Karpas-422 (cell line): Measurements from ENCODE around the gene CD37. TPM values are rescaled to one million over a fixed set of nuclear protein-coding genes. Genes with fewer than 3 reads are reported as not detected.

Experiments used
- DNase-seq: peaks from one replicate; pipeline ENCODE4 v3.0.0-alpha.2; 2015
- H2AFZ ChIP-seq: fragments of 200-600 bp; sonication (generic); 2 replicates; pipeline ENCODE4 v1.6.1; 2014; ENCODE audit warnings: antibody characterized with exemption, low read length, mixed read lengths
- H3K27ac ChIP-seq: fragments of 200-600 bp; sonication (generic); 2 replicates; pipeline ENCODE4 v1.5.1; 2014; ENCODE audit warnings: mild to moderate bottlenecking, low read length, moderate library complexity
- H3K27me3 ChIP-seq: fragments of 200-600 bp; sonication (generic); 2 replicates; pipeline ENCODE4 v1.6.1; 2014; ENCODE audit warnings: low read length, mixed read lengths
- H3K36me3 ChIP-seq: fragments of 200-600 bp; sonication (generic); 2 replicates; pipeline ENCODE4 v1.6.1; 2014; ENCODE audit warnings: low read length, mixed read lengths; ENCODE audit not compliant: insufficient read depth
- H3K4me1 ChIP-seq: fragments of 200-600 bp; sonication (generic); 2 replicates; pipeline ENCODE4 v1.6.1; 2014; ENCODE audit warnings: mild to moderate bottlenecking, low read length, mixed read lengths
- H3K4me2 ChIP-seq: fragments of 200-600 bp; sonication (generic); 2 replicates; pipeline ENCODE4 v1.6.1; 2014; ENCODE audit warnings: low read length, low read depth, mild to moderate bottlenecking; ENCODE audit not compliant: poor library complexity, severe bottlenecking
- H3K4me3 ChIP-seq: fragments of 200-600 bp; sonication (generic); 2 replicates; pipeline ENCODE4 v1.5.1; 2014; ENCODE audit warnings: mild to moderate bottlenecking, antibody characterized with exemption, low read length, mixed read lengths
- H3K79me2 ChIP-seq: fragments of 200-600 bp; sonication (generic); 2 replicates; pipeline ENCODE4 v1.6.1; 2014; ENCODE audit warnings: mild to moderate bottlenecking, low read length, mixed read lengths
- H3K9ac ChIP-seq: fragments of 200-600 bp; sonication (generic); 2 replicates; pipeline ENCODE4 v1.6.0; 2014; ENCODE audit warnings: low read length
- H3K9me2 ChIP-seq: fragments of 200-600 bp; sonication (generic), shearing (Covaris generic); replicated peaks from 2 replicates; pipeline ENCODE4 v1.6.0; 2014; ENCODE audit warnings: mild to moderate bottlenecking, low read length, moderate library complexity; ENCODE audit not compliant: insufficient read depth
- H3K9me3 ChIP-seq: fragments of 300-700, 200-600 bp; sonication (generic); 2 replicates; pipeline ENCODE4 v1.6.1; 2014; ENCODE audit warnings: low read length, mixed read lengths
- H4K20me1 ChIP-seq: fragments of 200-600 bp; sonication (generic); 2 replicates; pipeline ENCODE4 v1.6.1; 2014; ENCODE audit warnings: mild to moderate bottlenecking, antibody characterized with exemption, low read length, low read depth; ENCODE audit not compliant: insufficient read depth
- total RNA-seq: library from RNA; depleted of rRNA; stranded (reverse); fragments of >200 nt; shearing (Covaris generic); gene quantifications from 2 replicates; pipeline ENCODE4 v1.2.3, GENCODE V29; 2014; ENCODE audit warnings: low replicate concordance

The CD37 gene
- total RNA-seq, 1 experiment from 2014 or later = 1,210 TPM

- no peaks in the 10 kb centered on the region for H3K9me3 ChIP-seq
- peak overlapping the region; percentile 79 for H3K4me3 ChIP-seq
- H3K27ac ChIP-seq = peak overlapping the region; percentile 96
- H2AFZ ChIP-seq = no peak overlapping the region
- H3K9ac ChIP-seq = peak overlapping the region; percentile 93
- peak overlapping the region; percentile 98 for H3K4me2 ChIP-seq
- no peaks in the 10 kb centered on the region for H3K27me3 ChIP-seq
- H3K36me3 ChIP-seq = peaks cover 34% of the 10 kb centered on the region
- H3K4me1 ChIP-seq = peaks cover 72% of the 10 kb centered on the region
- peaks cover 27% of the 10 kb centered on the region for H3K79me2 ChIP-seq
- peak; percentile 100 for DNase-seq
- H4K20me1 ChIP-seq = no peaks in the 10 kb centered on the region; the same call in 1 of the 2 replicates
- no peaks in the 10 kb centered on the region for H3K9me2 ChIP-seq
These were observed 3.6 kb downstream of the CD37 start for GRCh38 chr19:49338691-49339300.

- H3K27ac ChIP-seq = peak overlapping the region; percentile 96
- H3K9me2 ChIP-seq = no peaks in the 10 kb centered on the region
- peak overlapping the region; percentile 93 for H3K9ac ChIP-seq
- H3K4me3 ChIP-seq = peak overlapping the region; percentile 79
- H2AFZ ChIP-seq = no peak overlapping the region
- peaks cover 34% of the 10 kb centered on the region for H3K36me3 ChIP-seq
- H4K20me1 ChIP-seq = no peaks in the 10 kb centered on the region; the same call in 1 of the 2 replicates
- no peaks in the 10 kb centered on the region for H3K27me3 ChIP-seq
- DNase-seq = peak; percentile 100
- no peaks in the 10 kb centered on the region for H3K9me3 ChIP-seq
- peaks cover 27% of the 10 kb centered on the region for H3K79me2 ChIP-seq
- peaks cover 65% of the 10 kb centered on the region for H3K4me1 ChIP-seq
- H3K4me2 ChIP-seq = peak overlapping the region; percentile 98
These were observed 4.3 kb downstream of the CD37 start for GRCh38 chr19:49339301-49340068.

DNA sequence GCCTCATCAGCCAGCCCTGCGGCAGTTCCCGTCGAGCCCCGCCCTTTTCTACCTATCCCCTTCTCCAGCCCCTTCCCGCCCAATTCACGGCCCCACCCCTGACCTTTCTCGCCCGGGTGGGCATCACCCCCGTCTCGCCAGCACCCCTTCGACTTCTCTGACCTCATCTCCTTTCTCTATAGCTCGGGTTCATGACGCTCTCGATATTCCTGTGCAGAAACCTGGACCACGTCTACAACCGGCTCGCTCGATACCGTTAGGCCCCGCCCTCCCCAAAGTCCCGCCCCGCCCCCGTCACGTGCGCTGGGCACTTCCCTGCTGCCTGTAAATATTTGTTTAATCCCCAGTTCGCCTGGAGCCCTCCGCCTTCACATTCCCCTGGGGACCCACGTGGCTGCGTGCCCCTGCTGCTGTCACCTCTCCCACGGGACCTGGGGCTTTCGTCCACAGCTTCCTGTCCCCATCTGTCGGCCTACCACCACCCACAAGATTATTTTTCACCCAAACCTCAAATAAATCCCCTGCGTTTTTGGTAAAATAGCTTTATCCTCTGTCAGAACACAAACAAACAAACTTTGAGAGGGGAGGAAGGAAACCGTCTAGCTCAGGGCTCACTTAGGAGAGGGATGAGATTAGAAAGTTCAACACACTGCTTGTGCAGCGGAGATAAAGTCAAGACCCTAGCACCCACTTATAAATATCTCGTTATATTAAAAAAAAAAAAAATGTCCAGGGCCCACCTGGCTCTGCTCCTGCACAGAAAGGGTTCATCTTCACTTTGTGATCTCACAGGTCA is 5.1 kb downstream of the CD37 start:
- Histone ChIP-seq H3K36me3 (peaks cover 34% of the 10 kb centered on the region), H3K4me1 (peaks cover 58% of the 10 kb centered on the region)

DNA sequence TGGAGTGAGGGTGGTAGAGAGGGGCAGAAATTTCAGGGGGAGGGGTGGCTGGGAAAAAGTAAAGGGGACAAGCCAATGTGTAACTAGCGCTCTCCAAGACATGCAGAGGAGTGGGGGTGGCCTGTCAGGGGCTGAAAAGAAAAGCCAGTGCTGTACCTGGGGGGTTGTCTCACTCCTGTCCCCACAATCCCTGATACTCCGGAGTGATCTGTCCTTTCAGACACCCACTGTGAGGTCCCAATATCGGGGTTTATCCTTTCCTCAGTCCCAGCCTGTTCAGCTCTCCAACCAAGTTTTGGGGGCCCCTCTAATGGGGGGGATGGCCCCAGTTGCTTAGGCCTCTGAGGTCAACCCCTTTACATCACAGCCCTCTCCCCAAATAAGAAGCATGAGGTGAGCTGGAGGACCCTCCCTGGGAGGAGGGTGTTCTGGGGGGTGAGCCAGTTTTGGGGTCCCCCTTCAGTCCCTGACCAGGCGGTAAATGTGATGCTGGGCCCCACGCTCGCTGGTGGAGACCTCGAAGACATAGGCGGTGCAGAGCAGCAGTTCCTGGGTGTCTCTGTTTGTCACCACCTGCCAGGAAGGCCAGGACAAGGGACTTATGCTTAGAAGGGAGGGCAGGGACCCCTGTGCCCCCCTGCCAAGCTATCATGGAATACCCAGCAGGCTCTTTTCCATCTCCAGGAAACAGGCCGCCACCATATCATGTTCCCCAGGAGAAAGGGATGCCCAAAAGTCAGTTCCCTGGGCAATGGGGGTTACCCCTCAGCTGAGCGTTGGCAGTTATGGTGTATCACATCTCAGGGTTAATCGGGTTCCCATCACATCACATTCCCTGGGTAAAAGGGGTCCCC is 5.9 kb downstream of the CD37 start:
- Histone ChIP-seq H3K4me1 (peaks cover 53% of the 10 kb centered on the region), H3K4me2 (peak overlapping the region; percentile 98), H4K20me1 (no peaks in the 10 kb centered on the region; the same call in 1 of the 2 replicates), H3K27ac (peak overlapping the region; percentile 96), H3K36me3 (peaks cover 26% of the 10 kb centered on the region), H3K9me3 (no peaks in the 10 kb centered on the region), H3K4me3 (peak overlapping the region; percentile 53), H3K27me3 (no peaks in the 10 kb centered on the region), H3K79me2 (peaks cover 15% of the 10 kb centered on the region), H2AFZ (no peak overlapping the region), H3K9me2 (no peaks in the 10 kb centered on the region), H3K9ac (peak overlapping the region; percentile 83)
- DNase-seq = peak; percentile 71

More for the DNA sequence above, 5.1 kb downstream of the CD37 start:
- no peaks in the 10 kb centered on the region for H3K9me2 ChIP-seq
- peak; percentile 99 for DNase-seq
- peak overlapping the region; percentile 96 for H3K27ac ChIP-seq
- peak overlapping the region; percentile 64 for H3K4me3 ChIP-seq
- H2AFZ ChIP-seq = no peak overlapping the region
- peaks cover 23% of the 10 kb centered on the region for H3K79me2 ChIP-seq
- no peaks in the 10 kb centered on the region for H3K9me3 ChIP-seq
- peak overlapping the region; percentile 98 for H3K4me2 ChIP-seq
- H3K9ac ChIP-seq = peak overlapping the region; percentile 83
- H3K27me3 ChIP-seq = no peaks in the 10 kb centered on the region
- no peaks in the 10 kb centered on the region; the same call in 1 of the 2 replicates for H4K20me1 ChIP-seq

- Histone ChIP-seq H3K79me2 (peaks cover 3% of the 10 kb centered on the region), H2AFZ (no peak overlapping the region), H3K4me2 (no peak overlapping the region), H3K27ac (peak overlapping the region; percentile 96), H3K4me3 (no peak overlapping the region), H3K36me3 (peaks cover 14% of the 10 kb centered on the region), H3K27me3 (no peaks in the 10 kb centered on the region), H3K4me1 (peaks cover 47% of the 10 kb centered on the region), H3K9me2 (no peaks in the 10 kb centered on the region), H3K9me3 (no peaks in the 10 kb centered on the region), H3K9ac (no peak overlapping the region), H4K20me1 (no peaks in the 10 kb centered on the region; the same call in 1 of the 2 replicates)
- peak; percentile 77 for DNase-seq
These were observed 7.1 kb downstream of the CD37 start for GRCh38 chr19:49342291-49342721.

DNA sequence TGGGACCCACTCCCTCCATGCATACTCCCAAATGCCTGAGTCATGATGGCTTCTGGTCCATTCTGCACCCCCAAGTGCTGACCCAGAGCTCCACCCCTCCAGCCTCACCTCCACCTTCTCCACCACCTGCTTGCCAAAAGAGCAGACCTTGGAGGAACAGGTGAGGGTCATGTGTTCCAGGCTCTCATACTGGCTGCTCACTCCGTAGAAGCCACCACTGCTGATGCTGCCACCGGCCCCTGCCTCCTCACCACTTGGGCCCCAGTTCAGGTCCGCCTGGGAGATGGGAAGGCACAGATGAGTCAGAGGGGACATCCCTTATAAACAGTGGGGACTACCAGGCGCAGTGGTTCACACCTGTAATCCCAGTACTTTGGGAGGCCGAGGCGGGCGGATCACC is 7.9 kb downstream of the CD37 start:
- no peak overlapping the region for H3K4me2 ChIP-seq
- H3K9me2 ChIP-seq = no peaks in the 10 kb centered on the region
- peaks cover 47% of the 10 kb centered on the region for H3K4me1 ChIP-seq
- H2AFZ ChIP-seq = no peak overlapping the region
- no peaks in the 10 kb centered on the region for H3K79me2 ChIP-seq
- H3K9me3 ChIP-seq = no peaks in the 10 kb centered on the region
- H3K4me3 ChIP-seq = no peak overlapping the region
- H3K9ac ChIP-seq = no peak overlapping the region
- no peaks in the 10 kb centered on the region; the same call in 1 of the 2 replicates for H4K20me1 ChIP-seq
- H3K36me3 ChIP-seq = peaks cover 10% of the 10 kb centered on the region
- DNase-seq = peak; percentile 70
- peak overlapping the region; percentile 96 for H3K27ac ChIP-seq
- no peaks in the 10 kb centered on the region for H3K27me3 ChIP-seq

GRCh38 chr19:49344505-49345423 is 9.6 kb downstream of the CD37 start:
- no peaks in the 10 kb centered on the region for H3K79me2 ChIP-seq
- peaks cover 42% of the 10 kb centered on the region for H3K4me1 ChIP-seq
- H3K9me2 ChIP-seq = no peaks in the 10 kb centered on the region
- peaks cover 4% of the 10 kb centered on the region for H3K9me3 ChIP-seq
- H3K27ac ChIP-seq = peak overlapping the region; percentile 8; the same call in 1 of the 2 replicates
- H3K36me3 ChIP-seq = peaks cover 5% of the 10 kb centered on the region; the same call in 1 of the 2 replicates
- peak; percentile 68 for DNase-seq
- H4K20me1 ChIP-seq = no peaks in the 10 kb centered on the region
- H3K27me3 ChIP-seq = no peaks in the 10 kb centered on the region
- no peak overlapping the region for H2AFZ ChIP-seq
- H3K4me2 ChIP-seq = no peak overlapping the region
- H3K9ac ChIP-seq = no peak overlapping the region
- no peak overlapping the region for H3K4me3 ChIP-seq
